ENCODE results near the gene SLC35C1. TPM values are rescaled to one million over a fixed set of nuclear protein-coding genes. Genes with fewer than 3 reads are reported as not detected.

SLC35C1 gene
- total and polyA plus RNA-seq, 7 experiments from 2014 or later: 7.9 to 22.8 (median 13.9) TPM

- H3K27ac ChIP-seq (ENCODE audit: low read depth, low read length): peak overlapping the region; percentile 91
- H3K4me3 ChIP-seq (ENCODE audit: low read length): peak overlapping the region; percentile 85
- DNase-seq (no peak), ATAC-seq (no peak)
- intact Hi-C loops (cut with micrococcal nuclease): loop anchor here (2.0 to 10.0 kb wide), 8 partner anchors 273 to 1796 kb away; partner anchors contain the start of genes ARHGAP1 (in 1 of the 2), DGKZ (in 1 of the 2), MTCH2 (in 1 of the 2) and PHF21A (in 1 of the 2)
- Mint-ChIP-seq H3K27me3 (peaks cover 0 to 26% (median 0%) of the 10 kb centered on the region in 5 donors), H3K36me3 (peaks cover 0 to 8% (median 5%) of the 10 kb centered on the region in 5 donors), H3K4me1 (peaks cover 35 to 61% (median 49%) of the 10 kb centered on the region in 7 donors), H3K9me3 (peaks cover 0 to 2% (median 0%) of the 10 kb centered on the region in 11 donors), H3K27ac (peak overlapping the region; percentile 89 to 99 (median 96)), H3K4me3 (peak overlapping the region; percentile 78 to 96 (median 90))
- peaks cover 21 to 34% of the 10 kb centered on the region in 2 donors for H3K4me1 ChIP-seq (ENCODE audit: control insufficient read depth in 2 of 2, insufficient read depth in 2 of 2, low read length in 2 of 2)
- no peaks in the 10 kb centered on the region for H3K9me3 ChIP-seq (ENCODE audit: control insufficient read depth in 2 of 3, low read length in 3 of 3)
- ChIA-PET POLR2A (interaction anchor here (0.7 to 2.5 kb wide), 8 partner anchors 8 to 771 kb away, joined by 3 to 17 read pairs (median 4); partner anchors contain the start of genes ATG13, PEX16 and SLC35C1), CTCF (interaction anchor here (0.9 to 1.2 kb wide), 4 partner anchors 43 to 160 kb away, joined by 3 to 8 read pairs (median 3); no protein-coding TSS in a partner anchor)
- no peaks in the 10 kb centered on the region for H3K27me3 ChIP-seq (ENCODE audit: control insufficient read depth in 2 of 2, insufficient read depth in 2 of 2, low read length in 2 of 2)
- peaks cover 0 to 6% (median 0%) of the 10 kb centered on the region in 3 experiments for H3K36me3 ChIP-seq (ENCODE audit: control insufficient read depth in 2 of 3, insufficient read depth in 3 of 3, low read length in 3 of 3)
These were observed 41.3 kb downstream of the SLC35C1 start for GRCh38 chr11:45846174-45846675.

DNA sequence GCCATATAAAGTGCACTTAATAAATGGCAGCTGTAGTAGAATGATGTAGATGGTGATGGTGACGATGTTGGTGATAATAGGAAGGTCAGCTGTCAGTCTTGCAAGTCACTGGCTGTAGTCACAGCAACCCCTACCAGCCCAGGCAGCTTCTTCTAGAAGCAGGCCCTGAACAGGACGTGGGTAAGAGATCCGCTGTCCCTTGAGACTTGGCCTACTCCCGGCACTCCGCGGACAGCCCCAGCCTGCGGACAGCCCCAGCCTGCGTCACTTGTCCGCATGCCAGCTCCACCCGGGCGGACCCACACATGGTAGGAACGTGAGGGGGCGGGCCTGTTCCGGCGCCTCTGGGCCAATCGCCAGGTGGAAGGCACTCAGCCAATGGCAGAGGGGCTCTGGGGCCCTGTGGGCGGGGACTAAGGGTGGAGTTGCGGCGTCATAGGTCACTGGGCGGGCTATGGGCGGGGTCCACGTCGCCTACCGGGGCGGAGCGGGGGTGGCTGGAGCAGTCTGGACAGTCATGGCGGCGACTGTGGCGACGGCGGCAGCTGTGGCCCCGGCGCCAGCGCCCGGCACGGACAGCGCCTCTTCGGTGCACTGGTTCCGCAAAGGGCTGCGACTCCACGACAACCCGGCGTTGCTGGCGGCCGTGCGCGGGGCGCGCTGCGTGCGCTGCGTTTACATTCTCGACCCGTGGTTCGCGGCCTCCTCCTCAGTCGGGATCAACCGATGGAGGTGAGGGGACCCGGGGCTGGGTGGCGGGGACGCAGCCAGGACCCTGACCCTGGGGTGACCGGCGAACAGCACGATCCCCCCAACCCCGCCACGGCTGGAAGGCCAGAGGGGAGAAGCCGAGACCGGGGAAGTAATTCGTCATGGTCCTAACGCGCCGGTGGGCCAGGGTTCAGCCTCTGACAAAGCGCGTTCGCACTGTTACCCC is 42.3 kb downstream of the SLC35C1 start, which contains the start of gene CRY2:
CRY2 (plus strand) TSS at position 502 of the 937 bp plus-strand sequence; CDS start at position 518, 16 bp downstream.
- peak; percentile 94 to 98 (median 97) for DNase-seq
- ChIA-PET POLR2A (interaction anchor here (0.6 to 2.5 kb wide), 12 partner anchors 9 to 1868 kb away, joined by 3 to 17 read pairs (median 4); partner anchors contain the start of genes AGBL2, ARHGAP1, ATG13 and PEX16), CTCF (interaction anchor here (0.9 to 1.2 kb wide), 4 partner anchors 44 to 159 kb away, joined by 3 to 8 read pairs (median 3); no protein-coding TSS in a partner anchor)
- peak within 1 kb of the TSS; percentile 89 to 99 (median 96) for H3K27ac Mint-ChIP-seq
- H3K36me3 ChIP-seq (ENCODE audit: control insufficient read depth in 2 of 3, insufficient read depth in 3 of 3, low read length in 3 of 3): peaks cover 0 to 6% (median 0%) of the 10 kb centered on the region in 3 experiments
- peaks cover 0 to 8% (median 5%) of the 10 kb centered on the region in 5 donors for H3K36me3 Mint-ChIP-seq
- peak within 1 kb of the TSS; percentile 78 to 96 (median 90) for H3K4me3 Mint-ChIP-seq
- H3K4me1 Mint-ChIP-seq: peaks cover 40 to 68% (median 54%) of the 10 kb centered on the region in 7 donors
- ATAC-seq: peak; percentile 90
- H3K4me1 ChIP-seq (ENCODE audit: control insufficient read depth in 2 of 2, insufficient read depth in 2 of 2, low read length in 2 of 2): peaks cover 21 to 34% of the 10 kb centered on the region in 2 donors
- peak within 1 kb of the TSS; percentile 85 for H3K4me3 ChIP-seq (ENCODE audit: low read length)
- H3K27me3 Mint-ChIP-seq: peaks cover 0 to 20% (median 0%) of the 10 kb centered on the region in 5 donors
- peaks cover 0 to 2% (median 0%) of the 10 kb centered on the region in 11 donors for H3K9me3 Mint-ChIP-seq
- no peaks in the 10 kb centered on the region for H3K9me3 ChIP-seq (ENCODE audit: control insufficient read depth in 2 of 3, low read length in 3 of 3)
- H3K27ac ChIP-seq (ENCODE audit: low read depth, low read length): peak within 1 kb of the TSS; percentile 91
- intact Hi-C loops (cut with micrococcal nuclease): loop anchor here (1.0 to 10.0 kb wide), 14 partner anchors 13 to 1795 kb away; partner anchors contain the start of genes SLC35C1 (in 2 of the 2), ARHGAP1 (in 1 of the 2), ATG13 (in 1 of the 2) and DGKZ (in 1 of the 2)
- H3K27me3 ChIP-seq (ENCODE audit: control insufficient read depth in 2 of 2, insufficient read depth in 2 of 2, low read length in 2 of 2): no peaks in the 10 kb centered on the region

DNA sequence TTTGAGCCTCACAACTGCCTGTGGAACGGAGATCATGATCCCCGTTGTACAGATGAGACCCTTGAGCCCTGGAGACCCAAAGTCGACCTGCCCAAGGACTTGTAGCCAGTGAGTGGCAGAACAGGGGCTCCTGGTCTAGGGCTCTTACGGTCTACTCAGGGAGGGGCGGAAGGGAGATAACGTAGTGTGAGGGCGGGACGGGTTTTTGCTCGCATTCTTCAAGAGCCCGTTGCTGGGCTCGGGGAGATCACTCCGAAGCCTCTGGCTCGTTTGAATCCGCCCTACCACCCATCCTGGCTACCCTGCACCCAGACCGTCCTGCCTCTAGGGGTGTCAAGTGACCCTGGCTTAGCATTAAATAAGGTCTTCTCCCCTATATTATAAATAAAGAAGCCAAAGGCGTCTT is 43.0 kb downstream of the SLC35C1 start:
- peaks cover 0 to 16% (median 0%) of the 10 kb centered on the region in 5 donors for H3K27me3 Mint-ChIP-seq
- peak in 6 of 9 donors; percentile 36 to 58 (median 54) for DNase-seq
- ATAC-seq: peak; percentile 16
- Histone ChIP-seq H3K36me3 (ENCODE audit: control insufficient read depth in 2 of 3, insufficient read depth in 3 of 3, low read length in 3 of 3) (peaks cover 0 to 6% (median 0%) of the 10 kb centered on the region in 3 experiments), H3K27ac (ENCODE audit: low read depth, low read length) (peak overlapping the region; percentile 91), H3K9me3 (ENCODE audit: control insufficient read depth in 2 of 3, low read length in 3 of 3) (no peaks in the 10 kb centered on the region), H3K4me1 (ENCODE audit: control insufficient read depth in 2 of 2, insufficient read depth in 2 of 2, low read length in 2 of 2) (peaks cover 21 to 34% of the 10 kb centered on the region in 2 donors), H3K27me3 (ENCODE audit: control insufficient read depth in 2 of 2, insufficient read depth in 2 of 2, low read length in 2 of 2) (no peaks in the 10 kb centered on the region), H3K4me3 (ENCODE audit: low read length) (peak overlapping the region; percentile 85)
- peak overlapping the region in 7 of 9 donors; percentile 78 to 99 (median 93) for H3K27ac Mint-ChIP-seq
- POLR2A ChIA-PET: interaction anchor here (1.3 kb wide), 2 partner anchors 48 to 853 kb away, joined by 4 read pairs; partner anchors contain the start of genes ARHGAP1 and ZNF408
- intact Hi-C loops (cut with micrococcal nuclease): loop anchor here (1.0 to 10.0 kb wide), 14 partner anchors 14 to 1794 kb away; partner anchors contain the start of genes MAPK8IP1 (in 2 of the 2), SLC35C1 (in 2 of the 2), ARHGAP1 (in 1 of the 2) and ATG13 (in 1 of the 2)
- H3K36me3 Mint-ChIP-seq: peaks cover 0 to 8% (median 5%) of the 10 kb centered on the region in 5 donors
- H3K4me3 Mint-ChIP-seq: peak overlapping the region; percentile 78 to 96 (median 90)
- H3K4me1 Mint-ChIP-seq: peaks cover 40 to 73% (median 61%) of the 10 kb centered on the region in 7 donors
- CTCF ChIA-PET: no interaction called here
- peaks cover 0 to 2% (median 0%) of the 10 kb centered on the region in 11 donors for H3K9me3 Mint-ChIP-seq

DNA sequence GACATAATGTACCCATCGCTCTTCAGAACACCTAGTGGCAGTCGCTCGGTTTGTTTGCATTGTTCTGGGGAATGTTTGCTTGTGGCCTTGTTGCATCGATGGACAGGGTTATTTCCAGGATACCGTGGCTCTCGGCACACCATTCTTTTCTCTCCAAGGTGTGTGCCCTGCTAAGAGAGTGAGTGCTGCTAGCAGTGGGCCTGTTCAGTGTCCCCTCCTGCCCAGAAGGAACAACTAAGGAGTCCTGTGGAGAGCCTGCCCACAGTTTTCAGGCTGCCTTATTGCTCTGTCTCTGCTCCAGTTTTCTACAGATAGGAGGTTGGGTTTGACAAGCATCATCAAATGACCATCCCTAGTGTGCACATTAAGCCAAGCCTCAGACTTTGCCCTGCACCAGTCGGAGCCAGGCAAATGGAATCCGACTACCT is 43.7 kb downstream of the SLC35C1 start:
- Histone ChIP-seq H3K9me3 (ENCODE audit: control insufficient read depth in 2 of 3, low read length in 3 of 3) (no peaks in the 10 kb centered on the region), H3K4me3 (ENCODE audit: low read length) (peak overlapping the region; percentile 85), H3K4me1 (ENCODE audit: control insufficient read depth in 2 of 2, insufficient read depth in 2 of 2, low read length in 2 of 2) (peaks cover 16 to 30% of the 10 kb centered on the region in 2 donors), H3K36me3 (ENCODE audit: control insufficient read depth in 2 of 3, insufficient read depth in 3 of 3, low read length in 3 of 3) (peaks cover 0 to 6% (median 0%) of the 10 kb centered on the region in 3 experiments), H3K27me3 (ENCODE audit: control insufficient read depth in 2 of 2, insufficient read depth in 2 of 2, low read length in 2 of 2) (no peaks in the 10 kb centered on the region), H3K27ac (ENCODE audit: low read depth, low read length) (no peak overlapping the region)
- peak overlapping the region; percentile 78 to 96 (median 90) for H3K4me3 Mint-ChIP-seq
- H3K27ac Mint-ChIP-seq: peak overlapping the region in 6 of 9 donors; percentile 58 to 97 (median 81)
- ATAC-seq (no peak), DNase-seq (no peak)
- intact Hi-C loops (cut with micrococcal nuclease): loop anchor here (1.0 to 10.0 kb wide), 4 partner anchors 37 to 1794 kb away; partner anchors contain the start of genes MAPK8IP1 (in 1 of the 2) and MTCH2 (in 1 of the 2)
- H3K9me3 Mint-ChIP-seq: peaks cover 0 to 2% (median 0%) of the 10 kb centered on the region in 11 donors
- H3K27me3 Mint-ChIP-seq: peaks cover 0 to 14% (median 0%) of the 10 kb centered on the region in 5 donors
- ChIA-PET POLR2A (no interaction called here), CTCF (no interaction called here)
- peaks cover 35 to 69% (median 57%) of the 10 kb centered on the region in 7 donors for H3K4me1 Mint-ChIP-seq
- peaks cover 0 to 8% (median 5%) of the 10 kb centered on the region in 5 donors for H3K36me3 Mint-ChIP-seq

DNA sequence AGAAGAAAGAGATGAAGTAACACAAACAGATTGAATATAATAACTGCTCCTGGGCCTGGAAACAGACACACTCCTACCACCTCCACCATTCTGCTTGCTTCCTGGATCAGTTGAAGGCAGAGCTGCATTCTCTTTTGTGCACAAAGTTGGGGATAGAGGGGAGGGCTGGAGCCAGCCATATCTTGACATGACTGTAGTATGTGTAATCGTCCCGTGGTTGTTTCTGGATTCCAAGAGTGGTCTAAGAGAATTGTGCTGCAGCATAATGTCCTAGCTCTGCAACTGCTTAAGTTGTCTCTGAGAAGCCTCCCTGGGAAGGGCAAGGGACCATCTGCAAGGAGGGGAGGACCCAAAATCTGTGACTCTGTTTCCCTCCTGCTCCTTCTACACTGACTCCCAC is 45.5 kb downstream of the SLC35C1 start:
- Histone ChIP-seq H3K4me3 (ENCODE audit: low read length) (no peak overlapping the region), H3K9me3 (ENCODE audit: control insufficient read depth in 2 of 3, low read length in 3 of 3) (no peaks in the 10 kb centered on the region), H3K27ac (ENCODE audit: low read depth, low read length) (no peak overlapping the region), H3K4me1 (ENCODE audit: control insufficient read depth in 2 of 2, insufficient read depth in 2 of 2, low read length in 2 of 2) (peaks cover 16 to 29% of the 10 kb centered on the region in 2 donors), H3K27me3 (ENCODE audit: control insufficient read depth in 2 of 2, insufficient read depth in 2 of 2, low read length in 2 of 2) (no peaks in the 10 kb centered on the region), H3K36me3 (ENCODE audit: control insufficient read depth in 2 of 3, insufficient read depth in 3 of 3, low read length in 3 of 3) (peaks cover 0 to 12% (median 0%) of the 10 kb centered on the region in 3 experiments)
- ChIA-PET CTCF (interaction anchor here (0.7 kb wide), 1 partner anchor 8 kb away, joined by 3 read pairs; no protein-coding TSS in a partner anchor), POLR2A (interaction anchor here (1.2 kb wide), 1 partner anchor 67 kb away, joined by 4 read pairs; the partner anchor contains the start of gene PEX16)
- Mint-ChIP-seq H3K27me3 (peaks cover 0 to 9% (median 0%) of the 10 kb centered on the region in 5 donors), H3K27ac (peak overlapping the region in 4 of 9 donors; percentile 42 to 81 (median 64)), H3K4me3 (peak overlapping the region in 8 of 10 donors; percentile 37 to 68 (median 58)), H3K9me3 (peaks cover 0 to 2% (median 0%) of the 10 kb centered on the region in 11 donors), H3K36me3 (peaks cover 0 to 10% (median 5%) of the 10 kb centered on the region in 5 donors), H3K4me1 (peaks cover 36 to 74% (median 61%) of the 10 kb centered on the region in 7 donors)
- DNase-seq (no peak), ATAC-seq (no peak)
- intact Hi-C loops (cut with micrococcal nuclease): no loop called here

Measured in naive thymus-derived CD4-positive, alpha-beta T cell (primary cell).